Fibroblast of skin of right quadriceps (primary cell): ENCODE results near the gene PRKCSH.
"Not testable (repeated sequence)": the region's sequence is repeated elsewhere in the genome, so short reads cannot be mapped to it uniquely, and the experiment has no call there.

Source experiments
- DNase-seq: peaks from one replicate; pipeline ENCODE4 v3.0.0-alpha.2; 2013

PRKCSH gene

GRCh38 chr19:11420429-11421370 is 14.7 kb upstream of the PRKCSH start:
- peak; percentile 12 for DNase-seq

DNA sequence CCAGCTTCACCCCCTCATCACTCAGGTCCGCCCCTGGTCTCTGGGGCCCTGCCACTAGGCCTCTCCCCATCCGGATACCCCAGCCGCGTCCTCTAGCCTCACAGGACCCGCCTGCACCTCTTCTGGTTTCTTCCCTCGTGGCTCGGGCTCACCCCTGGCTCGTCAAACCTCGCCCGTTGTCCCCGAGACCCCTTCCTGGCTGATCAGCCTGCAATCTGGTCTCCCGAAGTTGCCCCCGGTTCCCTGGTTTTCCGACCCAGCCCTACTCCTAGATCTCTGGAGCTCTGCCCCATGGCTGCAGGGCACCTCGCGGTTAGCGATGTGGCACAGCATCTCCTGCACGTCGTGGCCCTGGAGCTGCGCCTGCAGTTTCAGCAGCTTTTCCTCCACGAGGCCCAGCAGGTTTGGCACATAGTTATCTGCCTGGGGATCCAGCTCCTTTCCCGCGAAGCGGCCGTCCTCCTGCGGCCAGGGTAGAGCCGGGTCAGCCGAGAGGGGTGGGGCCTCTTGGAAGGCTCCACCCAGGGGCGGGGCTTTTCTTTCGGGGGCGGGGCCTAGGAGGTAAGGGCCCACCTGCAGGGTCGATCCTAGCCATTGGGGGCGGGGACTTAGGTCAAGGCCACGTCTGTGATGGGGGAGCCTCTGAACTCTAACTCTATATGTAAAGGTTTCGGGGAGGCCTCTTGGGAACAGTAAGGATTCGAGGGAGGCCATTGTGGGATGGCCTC is 13.9 kb upstream of the PRKCSH start:
- DNase-seq: no peak

GRCh38 chr19:11422163-11423065 is 13.0 kb upstream of the PRKCSH start:
- peak; percentile 44 for DNase-seq

DNA sequence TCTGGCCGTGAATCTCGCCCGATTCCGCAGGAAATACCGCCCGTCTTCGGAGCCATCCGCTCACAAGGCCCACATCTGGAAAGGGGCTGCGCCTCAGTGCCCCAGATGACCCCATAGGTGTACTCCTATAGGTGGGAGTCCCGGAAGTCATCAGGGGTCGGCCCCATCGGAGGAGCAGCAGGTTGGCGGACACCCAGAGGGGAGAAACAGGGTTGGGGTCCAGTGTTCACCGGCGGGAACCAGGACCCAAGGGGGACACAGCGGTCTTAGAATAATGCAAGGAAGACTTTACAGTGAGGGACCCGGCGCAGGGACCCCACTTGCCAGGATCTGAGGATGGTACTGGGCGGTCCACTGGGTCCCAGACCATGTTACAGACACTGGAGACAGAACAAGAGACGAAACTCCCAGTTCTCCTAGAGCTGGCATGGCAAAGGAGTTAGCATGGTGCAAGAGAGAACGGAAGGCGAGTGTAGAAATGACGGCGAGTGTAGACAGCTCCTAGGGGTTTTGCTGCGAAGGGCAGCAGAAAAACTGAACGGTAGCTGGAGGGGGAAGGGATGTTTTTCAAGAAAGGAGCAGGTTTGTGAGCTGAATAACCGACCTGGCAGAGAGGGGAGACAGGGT is 12.2 kb upstream of the PRKCSH start:
- DNase-seq: no peak

- no peak for DNase-seq
These were observed 11.6 kb upstream of the PRKCSH start for GRCh38 chr19:11423791-11424181.

DNA sequence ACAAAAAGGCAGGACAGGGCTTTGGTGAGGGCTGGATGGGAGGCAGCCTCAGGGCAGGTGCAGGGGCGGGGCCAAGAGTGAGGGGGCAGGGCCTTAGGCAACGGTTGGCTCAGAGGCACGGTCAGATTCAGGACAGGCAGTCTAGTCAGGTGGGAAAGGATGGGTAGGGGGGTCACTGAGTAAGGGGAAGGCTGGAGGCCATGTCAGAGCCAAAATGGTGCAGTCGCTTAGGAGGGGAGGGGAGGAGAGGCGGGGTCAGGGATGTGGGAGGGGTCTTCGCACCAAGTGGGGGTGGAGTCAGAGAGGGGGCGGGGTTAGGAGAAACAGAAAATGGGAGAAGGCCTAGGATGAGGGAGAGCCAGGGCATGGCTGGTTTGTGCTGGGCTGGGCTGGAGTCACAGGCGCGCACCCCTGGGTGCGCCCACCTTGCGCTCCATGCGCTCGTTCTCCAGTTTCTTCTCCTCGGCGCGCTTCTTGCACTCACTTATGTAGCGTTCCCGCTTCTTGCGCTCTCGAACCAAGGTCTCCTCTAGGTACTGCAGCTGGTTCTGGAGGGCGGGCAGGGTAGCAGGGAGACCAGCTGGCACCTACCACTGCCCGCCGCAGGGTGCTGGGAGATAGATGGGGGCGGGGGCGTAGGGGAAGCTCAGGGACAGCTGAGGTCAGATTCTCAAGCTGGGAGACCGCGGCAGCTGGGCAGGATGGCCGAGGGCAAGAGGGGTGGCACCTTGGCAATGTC is 9.5 kb upstream of the PRKCSH start:
- DNase-seq: no peak

- no peak for DNase-seq
These were observed 8.8 kb upstream of the PRKCSH start for GRCh38 chr19:11426656-11427055.

- DNase-seq: not testable (repeated sequence)
These were observed 1.9 kb upstream of the PRKCSH start for GRCh38 chr19:11433526-11433925.

DNA sequence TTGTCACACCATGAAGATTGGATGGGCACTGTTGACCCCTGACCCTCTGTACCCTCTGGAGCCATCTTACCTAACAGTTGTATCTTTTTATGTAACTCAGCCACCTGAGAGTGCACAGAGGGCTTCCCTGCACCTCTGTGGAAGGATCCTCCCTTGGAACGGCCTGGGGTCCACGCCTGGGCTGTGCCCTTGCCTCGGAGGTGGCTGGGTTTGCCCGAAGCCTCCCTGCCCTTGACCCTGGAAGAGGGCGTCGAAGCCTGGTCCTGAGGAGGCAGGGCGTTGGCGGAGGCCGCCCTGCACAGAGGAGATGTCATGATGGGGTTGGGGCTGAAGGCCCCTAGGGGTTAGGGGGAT is 755 bp upstream of the PRKCSH start:
- DNase-seq: no peak

GRCh38 chr19:11435833-11436313 is 438 bp downstream of the PRKCSH start:
- peak; percentile 13 for DNase-seq

GRCh38 chr19:11437955-11438354 is 2.5 kb downstream of the PRKCSH start:
- DNase-seq: no peak

GRCh38 chr19:11444059-11444458 is 8.6 kb downstream of the PRKCSH start:
- DNase-seq: no peak

DNA sequence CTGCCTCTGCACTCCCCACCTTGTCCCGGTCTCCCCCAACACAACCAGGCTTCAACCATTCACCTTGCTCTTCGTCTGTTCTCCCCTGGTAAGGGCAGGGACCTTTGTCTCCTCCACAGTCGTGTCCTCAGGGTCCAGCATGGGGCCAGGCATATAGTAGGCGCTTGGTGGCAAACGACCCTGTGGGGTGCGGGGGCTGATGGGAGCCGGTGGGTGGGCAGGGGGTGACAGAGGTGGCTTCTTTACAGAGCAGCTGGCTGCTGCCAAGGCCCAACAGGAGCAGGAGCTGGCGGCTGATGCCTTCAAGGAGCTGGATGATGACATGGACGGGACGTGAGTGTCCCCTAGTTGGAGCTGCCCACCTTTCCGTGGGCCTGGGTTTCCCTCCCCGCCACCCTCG is 9.7 kb downstream of the PRKCSH start:
- no peak for DNase-seq

DNA sequence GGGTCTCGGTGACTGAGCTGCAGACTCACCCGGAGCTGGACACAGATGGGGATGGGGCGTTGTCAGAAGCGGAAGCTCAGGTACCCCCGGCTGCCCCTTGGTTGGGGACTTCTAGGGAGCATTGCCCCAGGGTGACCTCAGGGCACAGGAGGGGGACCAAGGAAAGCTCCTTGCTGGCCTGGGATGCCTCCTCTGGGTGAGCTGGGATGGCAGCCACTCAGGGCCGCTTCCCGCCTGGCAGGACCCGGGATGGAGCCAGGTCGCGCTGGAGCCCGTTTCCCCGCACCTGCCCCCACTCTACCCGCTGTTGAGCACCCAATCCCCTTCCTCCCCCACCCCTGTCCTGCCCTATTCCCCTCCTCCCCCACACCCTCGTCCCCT is 10.8 kb downstream of the PRKCSH start:
- DNase-seq: no peak

DNA sequence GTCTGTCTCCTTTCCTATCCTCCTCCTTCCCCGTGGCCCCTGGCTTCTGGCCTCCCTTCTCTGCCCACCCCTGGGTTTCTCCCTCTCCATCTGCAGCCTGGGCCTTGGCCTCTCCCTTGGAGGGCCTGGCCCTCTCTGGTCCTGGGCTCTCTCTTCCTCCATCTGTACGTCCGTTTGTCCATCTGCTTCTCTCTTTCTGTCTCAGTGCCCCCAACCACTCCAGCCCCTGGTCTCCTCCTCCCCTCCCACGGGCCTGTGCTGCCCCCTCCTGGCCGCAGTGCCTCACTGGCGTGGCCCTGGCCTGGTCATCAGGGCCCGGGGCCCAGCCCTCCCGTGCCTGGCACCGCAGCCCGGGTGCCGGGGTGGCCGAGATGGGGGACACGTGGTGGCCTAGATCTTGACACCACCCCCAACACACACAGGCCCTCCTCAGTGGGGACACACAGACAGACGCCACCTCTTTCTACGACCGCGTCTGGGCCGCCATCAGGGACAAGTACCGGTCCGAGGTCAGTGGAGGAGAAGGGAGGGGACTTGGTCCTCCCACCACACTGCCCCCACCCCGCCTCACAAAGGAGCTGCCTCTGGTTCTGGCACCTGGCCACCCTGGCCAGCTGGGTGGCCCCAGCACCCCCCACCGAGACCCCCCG is 11.3 kb downstream of the PRKCSH start:
- DNase-seq: peak; percentile 24

GRCh38 chr19:11447347-11448262 is 12.2 kb downstream of the PRKCSH start:
- DNase-seq: no peak

GRCh38 chr19:11448410-11448809 is 13.0 kb downstream of the PRKCSH start:
- DNase-seq: no peak

DNA sequence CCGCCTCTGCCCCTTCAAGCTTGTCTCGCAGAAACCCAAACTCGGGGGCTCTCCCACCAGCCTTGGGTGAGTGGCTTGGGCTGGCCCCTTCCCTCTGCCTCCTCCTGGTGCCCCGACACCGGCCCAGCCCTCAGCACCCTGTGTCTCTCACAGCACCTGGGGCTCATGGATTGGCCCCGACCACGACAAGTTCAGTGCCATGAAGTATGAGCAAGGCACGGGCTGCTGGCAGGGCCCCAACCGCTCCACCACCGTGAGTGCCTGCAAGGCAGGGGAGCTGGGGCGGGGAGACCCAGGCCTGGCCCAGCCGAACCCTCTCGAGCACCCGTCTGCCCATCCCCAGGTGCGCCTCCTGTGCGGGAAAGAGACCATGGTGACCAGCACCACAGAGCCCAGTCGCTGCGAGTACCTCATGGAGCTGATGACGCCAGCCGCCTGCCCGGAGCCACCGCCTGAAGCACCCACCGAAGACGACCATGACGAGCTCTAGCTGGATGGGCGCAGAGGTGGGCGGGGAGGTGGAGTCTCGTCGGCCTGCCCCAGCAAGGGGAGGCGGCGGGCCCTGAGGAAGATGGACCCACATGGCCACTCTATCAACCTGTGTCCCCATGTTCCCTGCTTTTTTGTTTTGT is 13.6 kb downstream of the PRKCSH start:
- DNase-seq: no peak

DNA sequence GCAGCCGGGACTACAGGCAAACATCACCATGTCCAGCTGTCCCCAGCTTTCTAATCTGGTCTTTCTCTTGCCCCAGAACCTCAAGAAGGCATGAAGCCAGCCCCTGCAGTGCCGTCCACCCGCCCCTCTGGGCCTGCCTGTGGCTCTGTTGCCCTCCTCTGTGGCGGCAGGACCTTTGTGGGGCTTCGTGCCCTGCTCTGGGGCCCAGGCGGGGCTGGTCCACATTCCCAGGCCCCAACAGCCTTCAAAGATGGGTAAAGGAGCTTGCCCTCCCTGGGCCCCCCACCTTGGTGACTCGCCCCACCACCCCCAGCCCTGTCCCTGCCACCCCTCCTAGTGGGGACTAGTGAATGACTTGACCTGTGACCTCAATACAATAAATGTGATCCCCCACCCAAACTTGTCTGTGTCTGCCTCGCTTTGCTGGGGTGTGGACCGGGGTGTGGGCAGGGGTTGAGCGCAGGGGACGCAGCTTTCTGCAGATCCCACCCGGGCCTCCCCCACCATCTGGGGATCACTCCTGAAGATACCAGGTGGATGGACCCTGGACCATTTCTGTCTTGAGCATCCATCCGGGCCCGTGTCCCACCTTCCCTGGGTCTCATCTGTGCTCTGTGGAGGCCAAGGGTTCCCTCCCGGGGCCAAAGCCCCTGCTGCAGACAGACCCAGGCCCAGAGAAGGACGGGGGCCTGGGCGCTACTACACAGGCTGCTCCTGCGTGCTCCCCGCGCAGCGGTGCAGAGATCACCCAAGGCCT is 15.3 kb downstream of the PRKCSH start:
- DNase-seq: no peak
